Tibial artery (tissue), 4 donors: Measurements from ENCODE around the gene SLC39A11.

Experiments
- DNase-seq, 2 donors: peaks; one replicate each; pipeline ENCODE4 v3.0.0-alpha.2; 2019
- H3K27ac ChIP-seq, 2 donors: fragments of 200-600 bp; sonication (generic) in 1 of 2; 1 replicate in 1 of 2; 2 replicates in 1 of 2; pipeline ENCODE4 v1.5.1; 2018 to 2019; ENCODE audit warnings: mild to moderate bottlenecking in 1 of 2
- H3K27me3 ChIP-seq, 2 donors: fragments of 200-600 bp; sonication (generic) in 1 of 2; one replicate each; pipeline versions ENCODE4 v1.5.1 to v1.6.0; 2016 to 2019
- H3K36me3 ChIP-seq, 3 donors: fragments of 200-600 bp; sonication (generic) in 2 of 3; one replicate each; pipeline ENCODE4 v1.5.1; 2016 to 2019; ENCODE audit warnings: mild to moderate bottlenecking in 2 of 3
- H3K4me1 ChIP-seq, 4 donors: fragments of 200-600 bp; sonication (generic) in 2 of 4; 1 replicate in 3 of 4; 2 replicates in 1 of 4; pipeline ENCODE4 v1.5.1; 2016 to 2019
- H3K4me3 ChIP-seq, 2 donors: fragments of 200-600 bp; sonication (generic) in 1 of 2; 1 replicate in 1 of 2; 2 replicates in 1 of 2; pipeline ENCODE4 v1.5.1; 2018 to 2019; ENCODE audit warnings: mild to moderate bottlenecking in 2 of 2
- H3K9me3 ChIP-seq, 3 donors: fragments of 200-600 bp; sonication (generic) in 1 of 3; one replicate each; pipeline ENCODE4 v1.5.1; 2016 to 2019
- CTCF ChIP-seq, 2 experiments: fragments of 200-600 bp in 1 of 2; fragments of 450-650 bp in 1 of 2; IDR thresholded peaks; one replicate each; pipeline ENCODE4 v1.5.1; 2017 to 2019; ENCODE audit warnings: antibody characterized with exemption in 2 of 2, mild to moderate bottlenecking in 1 of 2, moderate library complexity in 1 of 2
- intact Hi-C: fragments of 100-400 bp; cut with DNase I; formaldehyde crosslinking; loops from one replicate; pipeline ENCODE4 v1.15.0; 2023; ENCODE audit warnings: low total_unique reads

SLC39A11 gene

GRCh38 chr17:72760368-72760767 is 332.1 kb downstream of the SLC39A11 start:
- TF ChIP-seq CTCF (IDR thresholded peaks at IDR 0.05): no peak
- DNase-seq: no peak
- no peaks in the 10 kb centered on the region for H3K4me1 ChIP-seq
- no peak overlapping the region for H3K4me3 ChIP-seq
- intact Hi-C loops: no loop called here
- H3K27ac ChIP-seq: no peak overlapping the region
- H3K9me3 ChIP-seq: no peaks in the 10 kb centered on the region
- H3K27me3 ChIP-seq: no peaks in the 10 kb centered on the region
- H3K36me3 ChIP-seq: no peaks in the 10 kb centered on the region

- no peaks in the 10 kb centered on the region for H3K36me3 ChIP-seq
- H3K27me3 ChIP-seq: no peaks in the 10 kb centered on the region
Observed at GRCh38 chr17:72759301-72759700, 333.2 kb downstream of the SLC39A11 start.

GRCh38 chr17:72756256-72756655 is 336.2 kb downstream of the SLC39A11 start:
- intact Hi-C loops: no loop called here
- H3K27me3 ChIP-seq: no peaks in the 10 kb centered on the region
- DNase-seq: no peak

More at GRCh38 chr17:72759301-72759700, 333.2 kb downstream of the SLC39A11 start:
- no peak for DNase-seq
- Histone ChIP-seq H3K4me3 (no peak overlapping the region), H3K4me1 (no peaks in the 10 kb centered on the region), H3K9me3 (no peaks in the 10 kb centered on the region), H3K27ac (no peak overlapping the region)
- intact Hi-C loops: no loop called here
- TF ChIP-seq CTCF (IDR thresholded peaks at IDR 0.05): no peak

GRCh38 chr17:72754513-72754912 is 338.0 kb downstream of the SLC39A11 start:
- H3K27me3 ChIP-seq: no peaks in the 10 kb centered on the region

More at GRCh38 chr17:72756256-72756655, 336.2 kb downstream of the SLC39A11 start:
- Histone ChIP-seq H3K4me3 (no peak overlapping the region), H3K4me1 (no peaks in the 10 kb centered on the region), H3K27ac (no peak overlapping the region), H3K9me3 (no peaks in the 10 kb centered on the region), H3K36me3 (no peaks in the 10 kb centered on the region)
- no peak for TF ChIP-seq CTCF (IDR thresholded peaks at IDR 0.05)

GRCh38 chr17:72751746-72752145 is 340.7 kb downstream of the SLC39A11 start:
- intact Hi-C loops: no loop called here
- DNase-seq: no peak
- Histone ChIP-seq H3K4me3 (no peak overlapping the region), H3K27ac (no peak overlapping the region), H3K9me3 (no peaks in the 10 kb centered on the region), H3K36me3 (no peaks in the 10 kb centered on the region), H3K4me1 (no peaks in the 10 kb centered on the region), H3K27me3 (no peaks in the 10 kb centered on the region)
- TF ChIP-seq CTCF (IDR thresholded peaks at IDR 0.05): no peak

More at GRCh38 chr17:72754513-72754912, 338.0 kb downstream of the SLC39A11 start:
- H3K9me3 ChIP-seq: no peaks in the 10 kb centered on the region
- no peak overlapping the region for H3K27ac ChIP-seq
- no peaks in the 10 kb centered on the region for H3K4me1 ChIP-seq
- DNase-seq: no peak
- intact Hi-C loops: no loop called here
- TF ChIP-seq CTCF (IDR thresholded peaks at IDR 0.05): no peak
- no peak overlapping the region for H3K4me3 ChIP-seq
- H3K36me3 ChIP-seq: no peaks in the 10 kb centered on the region

GRCh38 chr17:72749119-72749572 is 343.3 kb downstream of the SLC39A11 start:
- Histone ChIP-seq H3K27me3 (no peaks in the 10 kb centered on the region), H3K9me3 (no peaks in the 10 kb centered on the region)

More at GRCh38 chr17:72749119-72749572, 343.3 kb downstream of the SLC39A11 start:
- TF ChIP-seq CTCF (IDR thresholded peaks at IDR 0.05): no peak
- Histone ChIP-seq H3K4me1 (no peaks in the 10 kb centered on the region), H3K36me3 (no peaks in the 10 kb centered on the region), H3K4me3 (no peak overlapping the region), H3K27ac (no peak overlapping the region)
- no peak for DNase-seq
- intact Hi-C loops: no loop called here
